Measurements from ENCODE around the gene COX7A1.
A peak's percentile ranks its signal among the peaks of the same experiment; 100 is the strongest.

COX7A1 gene

DNA sequence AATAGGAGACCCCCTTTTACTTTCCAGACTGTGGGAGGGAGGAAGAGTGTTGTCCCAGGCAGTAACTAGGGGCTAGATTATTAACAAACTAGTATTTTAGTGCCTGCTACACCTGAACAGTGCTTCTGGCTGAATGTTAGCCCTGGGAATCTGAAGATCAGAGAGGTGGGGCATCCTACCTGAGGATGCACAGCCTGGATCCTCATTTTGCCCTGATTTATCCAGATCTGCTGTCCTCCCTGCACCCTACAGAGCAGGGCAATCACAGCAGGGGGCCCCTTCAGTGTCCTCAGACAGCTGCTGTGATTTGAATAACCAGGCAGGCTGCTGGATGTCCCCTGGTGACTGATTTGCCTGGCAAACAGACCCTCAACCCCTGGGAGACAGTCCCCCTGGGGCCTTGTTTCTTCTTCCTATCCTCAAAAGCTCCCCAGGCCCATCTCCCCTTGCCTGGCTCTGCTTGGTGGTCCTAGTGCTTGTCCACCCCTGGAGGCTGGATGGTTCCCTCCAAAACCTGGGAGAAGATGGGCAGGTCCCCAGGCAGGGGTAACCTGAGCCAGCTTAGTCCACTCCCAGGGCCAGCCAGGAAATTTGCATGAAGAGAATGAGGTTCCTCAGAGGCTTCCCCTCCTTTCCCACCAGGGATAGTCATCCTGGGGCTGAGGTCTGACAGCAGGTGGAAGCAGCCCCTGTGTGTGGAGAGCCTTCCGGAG lies 41.6 kb downstream of the COX7A1 start, which contains the start of gene OVOL3:
TSS of gene OVOL3 (plus strand) at position 657 of the 713 bp plus-strand sequence. CDS start 60 bp downstream, outside the sequence.
- Mint-ChIP-seq H3K27me3 (ENCODE audit: low read depth) (peaks cover 5% of the 10 kb centered on the region), H3K36me3 (ENCODE audit: low read depth) (peaks cover 21% of the 10 kb centered on the region), H3K4me1 (ENCODE audit: low read depth) (peaks cover 18% of the 10 kb centered on the region), H3K27ac (no peak within 1 kb of the TSS), H3K4me3 (peak within 1 kb of the TSS; percentile 21), H3K9me3 (no peaks in the 10 kb centered on the region)

DNA sequence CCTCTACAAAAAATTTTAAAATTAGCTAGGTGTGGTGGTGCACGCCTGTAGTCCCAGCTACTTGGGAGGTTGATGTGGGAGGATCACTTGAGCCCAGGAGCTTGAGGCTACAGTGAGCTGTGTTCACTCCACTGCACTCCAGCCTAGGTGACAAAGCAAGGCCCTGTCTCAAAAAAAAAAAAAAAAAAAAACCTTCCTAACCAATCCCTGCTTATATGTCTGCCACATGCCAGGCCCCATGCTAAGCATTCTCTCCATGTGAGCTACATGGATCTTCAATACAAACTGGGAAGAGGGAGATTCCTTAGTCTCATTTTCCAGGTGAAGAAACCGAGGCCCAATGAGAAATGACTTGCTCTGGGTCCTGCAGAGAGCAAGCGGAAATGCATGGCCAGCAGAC lies 43.6 kb downstream of the COX7A1 start:
- no peaks in the 10 kb centered on the region for H3K27me3 Mint-ChIP-seq (ENCODE audit: low read depth)
- H3K4me3 Mint-ChIP-seq, result no peak overlapping the region
- peaks cover 15% of the 10 kb centered on the region for H3K36me3 Mint-ChIP-seq (ENCODE audit: low read depth)
- peaks cover 6% of the 10 kb centered on the region for H3K4me1 Mint-ChIP-seq (ENCODE audit: low read depth)
- H3K27ac Mint-ChIP-seq, result no peak overlapping the region
- no peaks in the 10 kb centered on the region for H3K9me3 Mint-ChIP-seq

- Mint-ChIP-seq H3K27me3 (ENCODE audit: low read depth) (no peaks in the 10 kb centered on the region), H3K36me3 (ENCODE audit: low read depth) (peaks cover 15% of the 10 kb centered on the region), H3K4me1 (ENCODE audit: low read depth) (no peaks in the 10 kb centered on the region), H3K4me3 (no peak overlapping the region), H3K9me3 (no peaks in the 10 kb centered on the region), H3K27ac (no peak overlapping the region)
These were observed 45.3 kb downstream of the COX7A1 start for GRCh38 chr19:36106991-36107390.

DNA sequence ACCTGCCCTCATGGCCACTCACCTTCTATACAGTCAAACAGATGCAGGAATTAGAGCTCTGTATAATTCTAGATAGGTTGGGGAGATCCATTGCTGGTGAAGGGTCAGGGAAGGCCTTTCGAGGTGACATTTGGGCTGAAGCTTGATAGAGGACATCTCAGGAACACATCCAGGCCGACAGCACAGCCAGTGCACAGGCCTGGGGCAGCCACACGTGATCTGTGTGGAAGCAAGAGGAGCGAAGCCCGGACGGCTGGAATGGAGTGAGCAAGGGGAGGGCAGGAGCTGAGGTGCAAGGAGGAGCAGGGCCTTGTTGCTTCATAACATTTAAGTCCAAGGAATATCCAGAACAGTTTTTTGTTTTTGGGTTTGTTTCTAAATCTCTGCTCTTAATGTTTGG lies 45.8 kb downstream of the COX7A1 start:
- peaks cover 13% of the 10 kb centered on the region for H3K36me3 Mint-ChIP-seq (ENCODE audit: low read depth)
- H3K9me3 Mint-ChIP-seq, result no peaks in the 10 kb centered on the region
- H3K4me1 Mint-ChIP-seq (ENCODE audit: low read depth), result no peaks in the 10 kb centered on the region
- H3K27me3 Mint-ChIP-seq (ENCODE audit: low read depth), result no peaks in the 10 kb centered on the region
- no peak overlapping the region for H3K4me3 Mint-ChIP-seq
- H3K27ac Mint-ChIP-seq, result peak overlapping the region; percentile 11

DNA sequence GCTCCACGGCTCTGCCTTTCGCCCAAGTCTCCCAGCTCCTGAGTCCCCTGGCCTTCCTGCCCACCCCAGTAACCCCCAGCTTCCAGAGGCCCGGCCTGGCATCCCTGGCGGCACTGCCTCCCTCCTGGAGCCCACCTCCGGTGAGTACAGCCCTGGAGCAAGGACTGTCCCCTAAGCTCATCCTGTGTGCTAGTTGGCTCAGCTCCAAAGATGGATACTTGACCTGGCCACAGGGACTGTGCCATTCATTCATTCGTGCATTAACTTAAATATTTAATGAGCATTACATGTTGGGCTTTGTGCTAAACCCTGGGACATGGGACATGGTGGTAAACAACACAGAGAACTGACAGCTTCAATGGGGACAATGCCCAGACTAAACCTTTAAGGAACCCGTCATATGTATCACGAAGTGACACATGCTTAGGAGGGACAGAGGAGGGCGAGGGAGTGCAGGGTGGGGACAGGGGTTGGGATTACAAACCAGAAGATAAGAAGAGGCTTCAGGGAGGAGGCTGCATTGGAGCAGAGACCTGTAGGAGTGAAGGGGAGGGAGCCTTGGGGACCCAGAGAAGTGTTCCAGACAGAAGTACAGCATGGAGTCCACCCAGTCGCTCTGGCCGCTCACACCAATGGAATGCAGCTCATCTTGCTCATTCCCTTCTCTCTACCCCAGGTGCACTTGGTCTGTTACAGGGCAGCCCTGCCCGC lies 48.2 kb downstream of the COX7A1 start:
- H3K9me3 Mint-ChIP-seq, result no peaks in the 10 kb centered on the region
- peaks cover 13% of the 10 kb centered on the region for H3K36me3 Mint-ChIP-seq (ENCODE audit: low read depth)
- no peak overlapping the region for H3K4me3 Mint-ChIP-seq
- H3K27me3 Mint-ChIP-seq (ENCODE audit: low read depth), result no peaks in the 10 kb centered on the region
- no peak overlapping the region for H3K27ac Mint-ChIP-seq
- H3K4me1 Mint-ChIP-seq (ENCODE audit: low read depth), result no peaks in the 10 kb centered on the region

DNA sequence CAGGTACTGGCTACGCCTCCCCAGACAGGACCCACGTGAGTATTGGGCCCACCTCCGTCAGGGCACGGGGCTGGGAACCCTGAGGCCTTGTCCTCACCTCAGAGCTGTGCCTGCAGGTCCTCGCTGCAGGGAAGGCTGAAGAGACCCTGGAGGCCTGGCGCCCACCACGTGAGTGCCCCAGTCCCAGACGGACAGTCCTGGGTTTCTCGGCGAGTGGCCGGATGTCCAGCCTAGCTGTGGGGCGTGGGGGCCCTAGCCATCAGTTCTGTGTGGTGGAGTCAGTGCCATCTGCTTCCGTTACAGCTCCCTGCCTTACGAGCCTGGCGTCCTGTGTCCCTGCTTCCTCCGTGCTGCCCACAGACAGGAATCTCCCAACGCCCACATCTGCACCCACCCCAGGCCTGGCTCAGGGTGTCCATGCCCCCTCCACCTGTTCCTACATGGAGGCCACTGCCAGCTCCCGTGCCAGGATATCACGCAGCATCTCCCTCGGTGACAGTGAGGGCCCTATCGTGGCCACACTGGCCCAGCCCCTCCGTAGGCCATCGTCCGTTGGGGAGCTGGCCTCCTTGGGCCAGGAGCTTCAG lies 49.1 kb downstream of the COX7A1 start:
- Mint-ChIP-seq H3K4me3 (no peak overlapping the region), H3K27me3 (ENCODE audit: low read depth) (no peaks in the 10 kb centered on the region), H3K36me3 (ENCODE audit: low read depth) (peaks cover 17% of the 10 kb centered on the region), H3K4me1 (ENCODE audit: low read depth) (no peaks in the 10 kb centered on the region), H3K27ac (no peak overlapping the region), H3K9me3 (no peaks in the 10 kb centered on the region)

DNA sequence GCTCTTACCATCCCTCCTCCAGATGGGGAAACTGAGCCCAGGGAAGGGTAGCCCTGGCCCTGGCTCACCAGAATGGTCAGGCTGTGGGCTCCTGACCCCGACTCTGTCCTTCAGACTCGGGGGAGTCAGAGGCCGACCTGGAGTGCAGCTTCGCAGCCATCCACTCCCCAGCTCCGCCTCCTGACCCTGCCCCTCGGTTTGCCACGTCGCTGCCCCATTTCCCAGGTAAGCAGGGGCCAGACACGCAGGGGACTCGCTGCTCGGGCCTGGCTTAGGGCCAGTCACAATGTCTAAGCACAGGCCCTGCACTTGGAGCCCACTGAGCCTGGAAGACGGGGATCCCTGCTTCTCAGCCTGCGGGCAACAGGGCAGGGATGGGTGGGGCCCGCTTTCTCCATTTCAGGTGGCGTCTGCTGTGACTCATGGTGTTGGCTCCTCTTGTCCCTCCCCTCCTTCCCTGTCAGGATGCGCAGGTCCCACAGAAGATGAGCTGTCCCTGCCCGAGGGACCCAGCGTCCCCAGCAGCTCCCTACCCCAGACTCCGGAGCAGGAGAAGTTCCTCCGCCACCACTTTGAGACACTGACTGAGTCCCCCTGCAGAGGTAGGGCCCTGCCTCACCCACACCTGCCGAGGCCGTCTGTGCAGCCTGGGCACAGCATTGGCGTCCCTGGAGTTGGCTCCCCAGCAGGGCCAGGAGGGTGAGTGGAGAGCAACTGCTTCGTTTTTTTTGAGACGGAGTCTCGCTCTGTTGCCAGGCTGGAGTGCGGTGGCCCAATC lies 50.5 kb downstream of the COX7A1 start:
- Mint-ChIP-seq H3K9me3 (no peaks in the 10 kb centered on the region), H3K36me3 (ENCODE audit: low read depth) (peaks cover 16% of the 10 kb centered on the region), H3K4me3 (no peak overlapping the region), H3K4me1 (ENCODE audit: low read depth) (no peaks in the 10 kb centered on the region), H3K27me3 (ENCODE audit: low read depth) (no peaks in the 10 kb centered on the region), H3K27ac (no peak overlapping the region)

All from T-helper 1 cell treated with Interleukin-12 subunit alpha and Interleukin-12 subunit beta and Interleukin-4 antibody, amounts not matched to agents 30 μg/mL and 1 μg/mL, for 36 hours (primary cell).